Upper lobe of left lung (tissue), 4 donors: ENCODE measurements around the gene SLC35B4.
A peak's percentile ranks its signal among the peaks of the same experiment; 100 is the strongest.

Experiments
- POLR2A ChIP-seq, 4 donors: fragments of 450-650 bp; IDR thresholded peaks; one replicate each; pipeline ENCODE4 v1.5.1; 2016 to 2017; ENCODE audit warnings: antibody characterized with exemption in 4 of 4, mild to moderate bottlenecking in 2 of 4
- TF ChIP-seq, protein P1 (sequence below), 6 experiments: fragments of 450-650 bp in 4 of 6; fragments of 200-600 bp in 2 of 6; sonication (generic) in 2 of 6; IDR thresholded peaks; one replicate each; pipeline ENCODE4 v1.5.1; 2016 to 2019; ENCODE audit warnings: antibody characterized with exemption in 6 of 6

DNA sequence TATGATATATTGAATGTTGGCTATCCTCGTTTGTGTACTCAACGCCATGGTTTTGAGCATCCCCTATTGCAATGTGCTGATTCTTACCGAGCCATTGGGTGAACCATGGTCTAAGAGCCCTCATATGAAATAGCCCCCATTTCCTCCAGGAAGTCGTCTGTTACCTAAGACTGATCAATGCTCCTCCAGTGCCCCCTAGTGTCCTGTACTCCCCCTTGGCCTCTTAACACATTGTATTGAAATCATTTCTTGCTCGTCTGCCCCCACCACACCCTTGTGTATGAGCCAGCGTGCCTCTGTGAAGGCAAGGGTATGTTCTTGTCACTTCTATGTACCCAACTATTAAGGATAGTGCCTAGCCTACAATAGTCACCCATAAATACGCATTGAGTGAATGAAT, 11.2 kb upstream of the SLC35B4 start:
- TF ChIP-seq, protein P1, sequence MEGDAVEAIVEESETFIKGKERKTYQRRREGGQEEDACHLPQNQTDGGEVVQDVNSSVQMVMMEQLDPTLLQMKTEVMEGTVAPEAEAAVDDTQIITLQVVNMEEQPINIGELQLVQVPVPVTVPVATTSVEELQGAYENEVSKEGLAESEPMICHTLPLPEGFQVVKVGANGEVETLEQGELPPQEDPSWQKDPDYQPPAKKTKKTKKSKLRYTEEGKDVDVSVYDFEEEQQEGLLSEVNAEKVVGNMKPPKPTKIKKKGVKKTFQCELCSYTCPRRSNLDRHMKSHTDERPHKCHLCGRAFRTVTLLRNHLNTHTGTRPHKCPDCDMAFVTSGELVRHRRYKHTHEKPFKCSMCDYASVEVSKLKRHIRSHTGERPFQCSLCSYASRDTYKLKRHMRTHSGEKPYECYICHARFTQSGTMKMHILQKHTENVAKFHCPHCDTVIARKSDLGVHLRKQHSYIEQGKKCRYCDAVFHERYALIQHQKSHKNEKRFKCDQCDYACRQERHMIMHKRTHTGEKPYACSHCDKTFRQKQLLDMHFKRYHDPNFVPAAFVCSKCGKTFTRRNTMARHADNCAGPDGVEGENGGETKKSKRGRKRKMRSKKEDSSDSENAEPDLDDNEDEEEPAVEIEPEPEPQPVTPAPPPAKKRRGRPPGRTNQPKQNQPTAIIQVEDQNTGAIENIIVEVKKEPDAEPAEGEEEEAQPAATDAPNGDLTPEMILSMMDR (IDR thresholded peaks at IDR 0.05): peak in 4 of 6 experiments; percentile 10 to 28 (median 17)
- no peak for TF ChIP-seq POLR2A (IDR thresholded peaks at IDR 0.05)
